Neutrophil (primary cell): Measurements from ENCODE around the gene BPIFB6.

Experiments used
- H3K27ac ChIP-seq: fragments of 200-600 bp; sonication (generic); 2 replicates; pipeline ENCODE4 v1.5.1; 2016; ENCODE audit warnings: mild to moderate bottlenecking, moderate library complexity
- H3K27me3 ChIP-seq: fragments of 200-600 bp; sonication (generic); 2 replicates; pipeline ENCODE4 v1.6.0; 2016; ENCODE audit warnings: mild to moderate bottlenecking
- H3K36me3 ChIP-seq: fragments of 200-600 bp; sonication (generic); 2 replicates; pipeline ENCODE4 v1.5.1; 2017
- H3K4me1 ChIP-seq, 2 experiments: fragments of 200-600 bp in 1 of 2; sonication (generic) in 1 of 2; 1 replicate in 1 of 2; 2 replicates in 1 of 2; pipeline versions ENCODE4 v1.5.1 to v1.6.1; 2013 to 2016; ENCODE audit warnings: low read depth in 1 of 2, low read length in 1 of 2, mild to moderate bottlenecking in 1 of 2, moderate library complexity in 1 of 2; ENCODE audit not compliant: control insufficient read depth in 1 of 2, insufficient read depth in 1 of 2
- H3K4me3 ChIP-seq, 2 experiments: fragments of 200-600 bp in 1 of 2; sonication (generic) in 1 of 2; 1 replicate in 1 of 2; 2 replicates in 1 of 2; pipeline ENCODE4 v1.5.1; 2013 to 2016; ENCODE audit warnings: low read depth in 1 of 2, low read length in 1 of 2, mild to moderate bottlenecking in 1 of 2, moderate library complexity in 1 of 2
- H3K9me3 ChIP-seq: fragments of 200-600 bp; sonication (generic); 2 replicates; pipeline ENCODE4 v1.5.1; 2016
- TF ChIP-seq, protein P1 (sequence below): fragments of 200-600 bp; sonication (generic); IDR thresholded peaks from 2 replicates; pipeline ENCODE4 v1.5.1; 2016; ENCODE audit warnings: antibody characterized with exemption

The BPIFB6 gene

DNA sequence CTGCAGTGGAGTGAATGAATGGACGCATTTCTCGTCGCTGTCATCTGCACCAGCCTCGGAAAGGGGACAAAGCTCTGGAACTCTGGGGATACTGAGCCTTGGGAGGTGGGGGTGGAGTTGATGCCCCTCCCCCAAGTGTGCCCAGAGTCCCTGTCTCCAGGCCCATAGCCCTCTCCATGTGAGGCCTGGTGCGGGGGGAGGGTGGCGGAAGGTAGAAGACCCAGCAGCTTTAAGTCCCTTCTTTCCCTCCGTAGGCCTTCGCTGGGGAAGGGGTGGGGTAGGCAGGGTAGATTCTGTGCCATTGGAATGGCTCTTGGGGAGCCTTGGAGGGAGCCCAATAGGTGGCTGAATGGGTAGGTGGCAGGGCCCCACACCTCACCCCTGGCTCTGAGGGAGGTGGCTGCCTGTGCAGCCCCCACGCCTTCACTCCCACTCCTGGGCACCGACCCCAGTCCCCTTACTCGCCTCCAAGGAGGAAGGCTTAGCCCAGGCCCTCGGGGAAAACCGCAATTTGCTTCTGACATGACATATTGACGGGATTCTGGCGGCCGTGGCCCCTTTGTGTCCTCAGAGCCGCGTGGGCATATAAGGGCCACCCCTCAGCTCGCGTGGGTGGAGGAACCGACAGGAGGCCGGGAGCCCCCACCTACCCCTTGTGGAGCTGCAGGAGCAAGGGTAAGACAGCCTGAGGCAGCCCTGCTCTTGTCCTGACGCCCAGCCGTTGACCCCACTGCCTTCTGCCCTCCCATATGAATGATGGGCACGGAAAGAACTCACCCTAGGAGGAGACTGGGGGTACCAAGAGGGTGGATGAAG lies 22.1 kb downstream of the BPIFB6 start, which contains the start of gene BPIFB3:
Gene BPIFB3, plus strand, starts transcription at position 613 of the 816 bp plus-strand sequence. CDS start 1,533 bp downstream, outside the sequence.
- TF ChIP-seq, protein P1, sequence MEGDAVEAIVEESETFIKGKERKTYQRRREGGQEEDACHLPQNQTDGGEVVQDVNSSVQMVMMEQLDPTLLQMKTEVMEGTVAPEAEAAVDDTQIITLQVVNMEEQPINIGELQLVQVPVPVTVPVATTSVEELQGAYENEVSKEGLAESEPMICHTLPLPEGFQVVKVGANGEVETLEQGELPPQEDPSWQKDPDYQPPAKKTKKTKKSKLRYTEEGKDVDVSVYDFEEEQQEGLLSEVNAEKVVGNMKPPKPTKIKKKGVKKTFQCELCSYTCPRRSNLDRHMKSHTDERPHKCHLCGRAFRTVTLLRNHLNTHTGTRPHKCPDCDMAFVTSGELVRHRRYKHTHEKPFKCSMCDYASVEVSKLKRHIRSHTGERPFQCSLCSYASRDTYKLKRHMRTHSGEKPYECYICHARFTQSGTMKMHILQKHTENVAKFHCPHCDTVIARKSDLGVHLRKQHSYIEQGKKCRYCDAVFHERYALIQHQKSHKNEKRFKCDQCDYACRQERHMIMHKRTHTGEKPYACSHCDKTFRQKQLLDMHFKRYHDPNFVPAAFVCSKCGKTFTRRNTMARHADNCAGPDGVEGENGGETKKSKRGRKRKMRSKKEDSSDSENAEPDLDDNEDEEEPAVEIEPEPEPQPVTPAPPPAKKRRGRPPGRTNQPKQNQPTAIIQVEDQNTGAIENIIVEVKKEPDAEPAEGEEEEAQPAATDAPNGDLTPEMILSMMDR: no peak
- Histone ChIP-seq H3K4me3 (no peak within 1 kb of the TSS), H3K36me3 (no peaks in the 10 kb centered on the region), H3K9me3 (no peaks in the 10 kb centered on the region), H3K27ac (no peak within 1 kb of the TSS), H3K4me1 (no peaks in the 10 kb centered on the region), H3K27me3 (no peaks in the 10 kb centered on the region)

DNA sequence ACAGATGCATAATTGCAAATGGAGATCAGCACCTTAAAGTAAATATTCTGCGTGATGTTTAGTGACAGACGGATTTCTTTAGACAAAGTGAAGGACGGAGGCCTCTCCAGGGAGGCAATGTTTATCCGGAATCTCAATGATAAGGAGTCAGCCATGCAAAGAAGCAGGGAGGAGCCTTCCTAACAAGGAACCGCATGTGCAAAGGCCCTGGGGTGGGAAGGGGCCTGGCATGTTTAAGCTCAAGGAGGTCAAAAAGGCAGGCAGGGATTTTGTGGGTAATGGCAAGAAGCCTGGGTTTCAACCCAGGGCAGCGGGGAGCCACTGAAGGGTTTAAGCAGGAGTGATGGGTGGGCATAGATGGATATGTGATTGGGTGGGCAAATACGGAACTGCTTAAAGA lies 22.9 kb downstream of the BPIFB6 start:
- TF ChIP-seq, protein P1: no peak
- no peaks in the 10 kb centered on the region for H3K27me3 ChIP-seq
- no peak overlapping the region for H3K27ac ChIP-seq
- H3K9me3 ChIP-seq: no peaks in the 10 kb centered on the region
- no peaks in the 10 kb centered on the region for H3K4me1 ChIP-seq
- no peaks in the 10 kb centered on the region for H3K36me3 ChIP-seq
- no peak overlapping the region for H3K4me3 ChIP-seq

DNA sequence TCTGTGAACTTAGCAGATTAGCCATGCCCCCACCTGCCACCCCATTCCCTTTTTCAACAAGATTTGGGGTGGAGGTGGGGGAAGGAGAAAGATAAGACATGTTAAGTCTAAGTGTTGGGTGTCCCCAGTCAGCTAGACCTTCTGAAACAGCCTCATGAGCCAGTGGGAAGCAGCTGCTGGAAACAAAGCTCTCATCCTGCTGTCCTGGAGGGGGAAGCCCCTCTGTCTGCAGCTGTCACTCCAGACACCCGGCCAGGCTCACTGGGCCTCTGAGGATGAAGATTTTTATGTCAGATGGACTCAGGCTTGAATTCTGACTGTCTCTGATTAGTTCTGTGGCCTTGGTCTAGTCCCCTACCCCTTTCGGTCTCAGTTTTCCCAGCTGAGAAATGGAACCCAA lies 23.3 kb downstream of the BPIFB6 start:
- Histone ChIP-seq H3K4me1 (no peaks in the 10 kb centered on the region), H3K36me3 (no peaks in the 10 kb centered on the region), H3K4me3 (no peak overlapping the region), H3K27me3 (no peaks in the 10 kb centered on the region), H3K9me3 (no peaks in the 10 kb centered on the region), H3K27ac (no peak overlapping the region)
- TF ChIP-seq, protein P1: no peak

- Histone ChIP-seq H3K36me3 (no peaks in the 10 kb centered on the region), H3K4me1 (no peaks in the 10 kb centered on the region), H3K27me3 (peaks cover 4% of the 10 kb centered on the region), H3K27ac (no peak overlapping the region), H3K4me3 (no peak overlapping the region), H3K9me3 (no peaks in the 10 kb centered on the region)
- TF ChIP-seq, protein P1: no peak
Measured at GRCh38 chr20:33059136-33059535, 27.7 kb downstream of the BPIFB6 start.

GRCh38 chr20:33059741-33060390 lies 28.4 kb downstream of the BPIFB6 start:
- H3K9me3 ChIP-seq: no peaks in the 10 kb centered on the region
- H3K4me3 ChIP-seq: no peak overlapping the region
- H3K4me1 ChIP-seq: no peaks in the 10 kb centered on the region
- no peaks in the 10 kb centered on the region for H3K36me3 ChIP-seq
- TF ChIP-seq, protein P1: no peak
- no peak overlapping the region for H3K27ac ChIP-seq
- H3K27me3 ChIP-seq: peaks cover 4% of the 10 kb centered on the region
